ENCODE data around the gene CCDC9.

CCDC9 gene

DNA sequence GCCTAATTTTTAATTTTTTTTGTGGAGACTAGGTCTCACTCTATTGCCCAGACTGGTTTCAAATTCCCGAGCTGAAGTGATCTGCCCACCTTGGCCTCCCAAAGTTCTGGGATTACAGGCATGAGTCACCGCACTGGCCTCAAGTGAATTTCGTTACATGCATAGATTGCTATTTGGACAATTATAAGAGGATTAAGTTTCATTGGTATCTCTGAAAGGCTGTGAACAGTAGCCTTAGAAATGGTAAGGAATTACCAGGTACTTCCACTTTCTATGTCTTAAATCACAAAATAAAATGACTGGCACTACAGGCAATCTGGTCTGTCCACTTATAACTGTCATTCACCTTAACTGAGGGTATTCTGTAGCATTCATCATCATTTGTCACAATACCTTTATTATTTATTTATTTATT lies 2.9 kb upstream of the CCDC9 start:
- H3K9me3 ChIP-seq (ENCODE audit: low read length) = no peaks in the 10 kb centered on the region
- H3K79me2 ChIP-seq (ENCODE audit: insufficient read depth, low read length) = no peaks in the 10 kb centered on the region
- no peaks in the 10 kb centered on the region for H4K20me1 ChIP-seq (ENCODE audit: insufficient read depth, low read length)
- H3K36me3 ChIP-seq (ENCODE audit: insufficient read depth, low read length) = no peaks in the 10 kb centered on the region
- H3K4me2 ChIP-seq (ENCODE audit: low read length) = no peak overlapping the region
- no peak overlapping the region for H3K4me3 ChIP-seq (ENCODE audit: low read depth, low read length, poor library complexity, severe bottlenecking)
- H3F3A ChIP-seq (ENCODE audit: insufficient read depth, low read length) = no peaks in the 10 kb centered on the region
- TF ChIP-seq, protein P1, sequence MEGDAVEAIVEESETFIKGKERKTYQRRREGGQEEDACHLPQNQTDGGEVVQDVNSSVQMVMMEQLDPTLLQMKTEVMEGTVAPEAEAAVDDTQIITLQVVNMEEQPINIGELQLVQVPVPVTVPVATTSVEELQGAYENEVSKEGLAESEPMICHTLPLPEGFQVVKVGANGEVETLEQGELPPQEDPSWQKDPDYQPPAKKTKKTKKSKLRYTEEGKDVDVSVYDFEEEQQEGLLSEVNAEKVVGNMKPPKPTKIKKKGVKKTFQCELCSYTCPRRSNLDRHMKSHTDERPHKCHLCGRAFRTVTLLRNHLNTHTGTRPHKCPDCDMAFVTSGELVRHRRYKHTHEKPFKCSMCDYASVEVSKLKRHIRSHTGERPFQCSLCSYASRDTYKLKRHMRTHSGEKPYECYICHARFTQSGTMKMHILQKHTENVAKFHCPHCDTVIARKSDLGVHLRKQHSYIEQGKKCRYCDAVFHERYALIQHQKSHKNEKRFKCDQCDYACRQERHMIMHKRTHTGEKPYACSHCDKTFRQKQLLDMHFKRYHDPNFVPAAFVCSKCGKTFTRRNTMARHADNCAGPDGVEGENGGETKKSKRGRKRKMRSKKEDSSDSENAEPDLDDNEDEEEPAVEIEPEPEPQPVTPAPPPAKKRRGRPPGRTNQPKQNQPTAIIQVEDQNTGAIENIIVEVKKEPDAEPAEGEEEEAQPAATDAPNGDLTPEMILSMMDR (IDR thresholded peaks at IDR 0.05; ENCODE audit: low read length) = no peak
- no peak for TF ChIP-seq EZH2 (IDR thresholded peaks at IDR 0.05; ENCODE audit: borderline replicate concordance, low read length)
- H3K4me1 ChIP-seq (ENCODE audit: insufficient read depth, low read length, severe bottlenecking) = peaks cover 16% of the 10 kb centered on the region
- H2AFZ ChIP-seq (ENCODE audit: low read length) = no peak overlapping the region
- no peak overlapping the region for H3K27ac ChIP-seq (ENCODE audit: low read depth, low read length, poor library complexity, severe bottlenecking)
- no peaks in the 10 kb centered on the region for H3K27me3 ChIP-seq (ENCODE audit: insufficient read depth, low read length)
- no peak overlapping the region for H3K9ac ChIP-seq (ENCODE audit: low read length)
- no peaks in the 10 kb centered on the region for H3K9me2 ChIP-seq (ENCODE audit: low read depth, low read length)

DNA sequence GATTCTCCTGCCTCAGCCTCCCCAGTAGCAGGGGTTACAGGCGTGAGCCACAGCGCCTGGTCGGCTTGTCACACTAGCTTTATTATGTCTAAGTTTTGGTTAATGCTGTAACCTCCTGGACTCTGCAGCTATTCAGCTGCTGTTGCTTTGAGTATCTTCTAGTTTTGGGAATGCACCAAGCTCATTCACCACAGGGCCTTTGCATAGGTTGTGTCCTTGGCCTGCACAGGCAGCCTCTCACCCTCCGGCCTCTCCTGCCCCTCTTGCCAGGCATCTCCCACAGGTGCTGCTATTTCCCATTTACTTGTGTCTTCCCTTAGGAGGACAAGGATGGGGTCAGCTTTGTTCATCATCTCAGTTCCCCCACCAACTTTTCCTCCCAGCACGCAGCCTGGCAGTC lies 2.4 kb upstream of the CCDC9 start:
- Histone ChIP-seq H3F3A (ENCODE audit: insufficient read depth, low read length) (no peaks in the 10 kb centered on the region), H3K79me2 (ENCODE audit: insufficient read depth, low read length) (no peaks in the 10 kb centered on the region), H3K4me1 (ENCODE audit: insufficient read depth, low read length, severe bottlenecking) (peaks cover 16% of the 10 kb centered on the region), H3K27ac (ENCODE audit: low read depth, low read length, poor library complexity, severe bottlenecking) (no peak overlapping the region), H3K9ac (ENCODE audit: low read length) (no peak overlapping the region), H3K36me3 (ENCODE audit: insufficient read depth, low read length) (no peaks in the 10 kb centered on the region), H3K4me3 (ENCODE audit: low read depth, low read length, poor library complexity, severe bottlenecking) (no peak overlapping the region), H3K9me3 (ENCODE audit: low read length) (no peaks in the 10 kb centered on the region), H3K4me2 (ENCODE audit: low read length) (no peak overlapping the region), H3K27me3 (ENCODE audit: insufficient read depth, low read length) (no peaks in the 10 kb centered on the region), H3K9me2 (ENCODE audit: low read depth, low read length) (no peaks in the 10 kb centered on the region), H2AFZ (ENCODE audit: low read length) (no peak overlapping the region), H4K20me1 (ENCODE audit: insufficient read depth, low read length) (no peaks in the 10 kb centered on the region)
- TF ChIP-seq, protein P1 (IDR thresholded peaks at IDR 0.05; ENCODE audit: low read length) = no peak
- no peak for TF ChIP-seq EZH2 (IDR thresholded peaks at IDR 0.05; ENCODE audit: borderline replicate concordance, low read length)

DNA sequence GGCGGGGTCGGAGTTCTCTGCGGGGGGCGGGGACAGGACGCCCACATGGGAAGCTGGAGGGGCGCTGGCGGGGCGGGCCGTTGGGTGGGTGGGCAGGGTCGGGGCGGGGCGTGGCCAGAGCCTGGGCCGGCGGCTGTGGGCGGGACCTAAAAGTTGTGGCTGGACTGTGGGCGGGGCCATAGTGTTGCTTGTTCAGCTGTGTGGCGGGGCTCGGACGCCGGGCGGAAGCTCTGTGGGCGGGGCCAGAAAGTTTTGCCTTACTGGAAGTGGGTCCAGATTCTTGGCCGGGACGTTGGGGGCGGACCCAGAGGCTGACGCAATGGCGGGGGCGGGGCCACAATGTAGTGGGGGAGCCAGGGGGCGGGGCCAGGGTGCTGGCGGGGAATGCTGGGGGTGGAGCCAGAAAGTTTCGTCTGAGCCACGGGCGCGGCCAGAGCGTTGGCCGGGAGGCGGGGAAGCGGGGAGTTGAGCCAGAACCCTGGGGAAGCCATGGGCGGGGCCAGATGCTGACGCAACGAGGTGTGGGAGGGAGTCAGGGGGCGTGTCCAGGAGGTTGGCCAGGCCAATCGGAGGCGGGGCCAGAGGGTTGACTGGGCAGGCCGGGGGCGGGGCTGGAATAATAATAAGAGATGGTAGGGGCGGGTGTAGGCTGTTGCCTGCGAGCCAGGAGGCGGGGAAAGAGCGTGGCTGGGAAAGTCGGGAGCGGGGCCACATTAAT lies 527 bp downstream of the CCDC9 start:
- Histone ChIP-seq H3K4me3 (ENCODE audit: low read depth, low read length, poor library complexity, severe bottlenecking) (peak overlapping the region; percentile 67), H4K20me1 (ENCODE audit: insufficient read depth, low read length) (no peaks in the 10 kb centered on the region), H3K9me2 (ENCODE audit: low read depth, low read length) (no peaks in the 10 kb centered on the region), H3K36me3 (ENCODE audit: insufficient read depth, low read length) (peaks cover 14% of the 10 kb centered on the region), H3K9ac (ENCODE audit: low read length) (peak overlapping the region; percentile 81), H2AFZ (ENCODE audit: low read length) (no peak overlapping the region), H3K9me3 (ENCODE audit: low read length) (no peaks in the 10 kb centered on the region), H3K27me3 (ENCODE audit: insufficient read depth, low read length) (no peaks in the 10 kb centered on the region), H3K4me2 (ENCODE audit: low read length) (peak overlapping the region; percentile 86), H3K27ac (ENCODE audit: low read depth, low read length, poor library complexity, severe bottlenecking) (peak overlapping the region; percentile 63), H3K4me1 (ENCODE audit: insufficient read depth, low read length, severe bottlenecking) (peaks cover 17% of the 10 kb centered on the region), H3F3A (ENCODE audit: insufficient read depth, low read length) (no peaks in the 10 kb centered on the region), H3K79me2 (ENCODE audit: insufficient read depth, low read length) (no peaks in the 10 kb centered on the region)
- TF ChIP-seq EZH2 (IDR thresholded peaks at IDR 0.05; ENCODE audit: borderline replicate concordance, low read length) = no peak
- TF ChIP-seq, protein P1 (IDR thresholded peaks at IDR 0.05; ENCODE audit: low read length) = no peak
